Measurements from ENCODE around the gene CAPN11.

CAPN11 gene

DNA sequence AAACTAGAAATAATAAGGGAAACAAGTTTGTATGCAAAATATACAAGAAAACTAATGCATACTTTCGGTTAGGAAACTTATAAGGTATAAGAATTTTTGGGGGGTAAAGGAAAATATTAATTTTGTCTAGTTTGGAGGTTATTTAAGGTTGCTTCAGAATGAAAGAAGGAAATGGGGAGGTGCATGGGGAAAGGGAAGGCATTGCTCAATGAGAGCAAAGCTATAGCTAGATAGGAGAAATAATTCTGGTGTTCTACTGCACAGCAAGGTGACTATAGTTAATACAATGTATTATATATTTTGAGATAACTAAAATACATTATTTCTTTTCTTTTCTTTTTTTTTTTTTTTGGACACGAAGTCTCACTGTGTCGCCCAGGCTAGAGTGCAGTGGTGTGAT lies 52.7 kb downstream of the CAPN11 start:
- Histone ChIP-seq H3K36me3 (replicated peaks; ENCODE audit: low read depth, low read length) (no peaks in the 10 kb centered on the region), H4K20me1 (ENCODE audit: insufficient read depth, low read length) (no peaks in the 10 kb centered on the region), H3K4me1 (ENCODE audit: low read length) (peaks cover 16% of the 10 kb centered on the region), H3K27me3 (ENCODE audit: low read depth, low read length) (no peaks in the 10 kb centered on the region), H3K79me2 (ENCODE audit: low read length) (no peaks in the 10 kb centered on the region), H3K4me3 (ENCODE audit: low read length) (no peak overlapping the region), H3K4me2 (ENCODE audit: low read length) (no peak overlapping the region), H3K27ac (ENCODE audit: low read length) (no peak overlapping the region), H3K9ac (ENCODE audit: low read length) (no peak overlapping the region), H2AFZ (ENCODE audit: low read depth, low read length) (no peak overlapping the region), H3K9me3 (ENCODE audit: insufficient read depth, low read length) (no peaks in the 10 kb centered on the region)
- no peak for TF ChIP-seq EZH2phosphoT487 (IDR thresholded peaks at IDR 0.05; ENCODE audit: low read depth)
- TF ChIP-seq, protein P1, sequence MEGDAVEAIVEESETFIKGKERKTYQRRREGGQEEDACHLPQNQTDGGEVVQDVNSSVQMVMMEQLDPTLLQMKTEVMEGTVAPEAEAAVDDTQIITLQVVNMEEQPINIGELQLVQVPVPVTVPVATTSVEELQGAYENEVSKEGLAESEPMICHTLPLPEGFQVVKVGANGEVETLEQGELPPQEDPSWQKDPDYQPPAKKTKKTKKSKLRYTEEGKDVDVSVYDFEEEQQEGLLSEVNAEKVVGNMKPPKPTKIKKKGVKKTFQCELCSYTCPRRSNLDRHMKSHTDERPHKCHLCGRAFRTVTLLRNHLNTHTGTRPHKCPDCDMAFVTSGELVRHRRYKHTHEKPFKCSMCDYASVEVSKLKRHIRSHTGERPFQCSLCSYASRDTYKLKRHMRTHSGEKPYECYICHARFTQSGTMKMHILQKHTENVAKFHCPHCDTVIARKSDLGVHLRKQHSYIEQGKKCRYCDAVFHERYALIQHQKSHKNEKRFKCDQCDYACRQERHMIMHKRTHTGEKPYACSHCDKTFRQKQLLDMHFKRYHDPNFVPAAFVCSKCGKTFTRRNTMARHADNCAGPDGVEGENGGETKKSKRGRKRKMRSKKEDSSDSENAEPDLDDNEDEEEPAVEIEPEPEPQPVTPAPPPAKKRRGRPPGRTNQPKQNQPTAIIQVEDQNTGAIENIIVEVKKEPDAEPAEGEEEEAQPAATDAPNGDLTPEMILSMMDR (IDR thresholded peaks at IDR 0.05; ENCODE audit: low read depth, low read length) = no peak

DNA sequence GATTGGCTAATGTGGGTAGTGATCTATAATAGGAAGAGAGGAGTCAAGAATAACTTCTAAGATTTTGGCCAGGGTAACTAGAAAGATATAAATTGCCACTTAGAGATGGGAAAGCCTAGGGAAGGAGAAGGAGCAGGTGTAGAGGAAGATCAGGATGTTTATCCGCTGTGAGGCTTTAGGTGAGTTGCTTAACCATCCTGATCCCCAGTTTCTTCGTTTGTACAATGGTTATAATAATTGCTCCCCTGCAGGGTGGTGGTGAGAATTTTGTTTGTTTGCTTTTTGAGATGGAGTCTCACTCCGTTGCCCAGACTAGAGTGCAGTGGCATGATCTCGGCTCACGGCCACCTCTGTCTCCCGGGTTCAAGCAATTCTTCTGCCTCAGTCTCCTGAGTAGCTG lies 55.7 kb downstream of the CAPN11 start:
- Histone ChIP-seq H2AFZ (ENCODE audit: low read depth, low read length) (no peak overlapping the region), H3K4me1 (ENCODE audit: low read length) (peaks cover 24% of the 10 kb centered on the region), H3K36me3 (replicated peaks; ENCODE audit: low read depth, low read length) (no peaks in the 10 kb centered on the region), H3K9me3 (ENCODE audit: insufficient read depth, low read length) (no peaks in the 10 kb centered on the region), H3K79me2 (ENCODE audit: low read length) (no peaks in the 10 kb centered on the region), H3K27ac (ENCODE audit: low read length) (no peak overlapping the region), H3K4me3 (ENCODE audit: low read length) (no peak overlapping the region), H3K9ac (ENCODE audit: low read length) (no peak overlapping the region), H3K27me3 (ENCODE audit: low read depth, low read length) (no peaks in the 10 kb centered on the region), H3K4me2 (ENCODE audit: low read length) (no peak overlapping the region), H4K20me1 (ENCODE audit: insufficient read depth, low read length) (no peaks in the 10 kb centered on the region)
- TF ChIP-seq, protein P1 (IDR thresholded peaks at IDR 0.05; ENCODE audit: low read depth, low read length) = no peak
- no peak for TF ChIP-seq EZH2phosphoT487 (IDR thresholded peaks at IDR 0.05; ENCODE audit: low read depth)

DNA sequence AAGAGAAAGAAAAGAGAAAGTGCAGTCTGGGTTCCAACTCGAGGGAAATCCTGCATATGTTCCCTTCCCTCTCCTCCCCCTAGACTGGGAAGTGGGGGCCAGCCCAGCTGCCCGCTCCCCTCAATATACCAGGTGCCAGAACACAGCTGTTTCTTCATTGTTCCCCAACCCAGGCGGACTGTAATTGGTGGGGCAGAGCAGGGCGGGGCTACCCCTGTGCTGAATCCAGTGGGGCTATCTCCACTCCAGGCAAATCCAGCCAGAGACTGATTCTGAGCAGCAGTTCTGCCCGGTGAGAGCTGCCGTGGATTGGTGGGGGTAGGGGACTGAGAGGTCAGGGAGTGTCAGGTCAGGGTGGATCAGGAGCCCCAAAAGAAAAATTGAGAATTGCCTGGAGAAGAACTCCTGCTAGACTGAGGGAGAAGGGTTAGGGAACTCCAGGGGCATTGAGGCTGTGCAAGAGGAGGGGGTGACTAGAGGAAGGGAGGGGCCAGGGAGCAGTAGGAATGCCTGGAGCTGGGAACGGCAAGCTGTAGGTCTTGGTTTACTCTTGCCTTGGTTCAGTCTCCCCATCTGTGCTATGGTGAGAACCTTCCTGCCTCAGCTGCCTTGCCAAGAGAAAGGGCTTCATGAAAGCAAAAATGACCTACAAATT lies 58.2 kb downstream of the CAPN11 start, which contains the start of gene MYMX:
TSS of gene MYMX (plus strand) at position 250 of the 655 bp plus-strand sequence. CDS start 546 bp downstream, outside the sequence.
- no peak within 1 kb of the TSS for H3K27ac ChIP-seq (ENCODE audit: low read length)
- no peaks in the 10 kb centered on the region for H3K36me3 ChIP-seq (replicated peaks; ENCODE audit: low read depth, low read length)
- no peaks in the 10 kb centered on the region for H3K79me2 ChIP-seq (ENCODE audit: low read length)
- no peak within 1 kb of the TSS for H2AFZ ChIP-seq (ENCODE audit: low read depth, low read length)
- H3K27me3 ChIP-seq (ENCODE audit: low read depth, low read length) = no peaks in the 10 kb centered on the region
- no peaks in the 10 kb centered on the region for H4K20me1 ChIP-seq (ENCODE audit: insufficient read depth, low read length)
- no peak within 1 kb of the TSS for H3K4me3 ChIP-seq (ENCODE audit: low read length)
- H3K9ac ChIP-seq (ENCODE audit: low read length) = no peak within 1 kb of the TSS
- peaks cover 36% of the 10 kb centered on the region for H3K4me1 ChIP-seq (ENCODE audit: low read length)
- H3K4me2 ChIP-seq (ENCODE audit: low read length) = no peak within 1 kb of the TSS; the same call in 1 of the 2 replicates
- no peak for TF ChIP-seq EZH2phosphoT487 (IDR thresholded peaks at IDR 0.05; ENCODE audit: low read depth)
- TF ChIP-seq, protein P1 (IDR thresholded peaks at IDR 0.05; ENCODE audit: low read depth, low read length) = no peak
- no peaks in the 10 kb centered on the region for H3K9me3 ChIP-seq (ENCODE audit: insufficient read depth, low read length)

DNA sequence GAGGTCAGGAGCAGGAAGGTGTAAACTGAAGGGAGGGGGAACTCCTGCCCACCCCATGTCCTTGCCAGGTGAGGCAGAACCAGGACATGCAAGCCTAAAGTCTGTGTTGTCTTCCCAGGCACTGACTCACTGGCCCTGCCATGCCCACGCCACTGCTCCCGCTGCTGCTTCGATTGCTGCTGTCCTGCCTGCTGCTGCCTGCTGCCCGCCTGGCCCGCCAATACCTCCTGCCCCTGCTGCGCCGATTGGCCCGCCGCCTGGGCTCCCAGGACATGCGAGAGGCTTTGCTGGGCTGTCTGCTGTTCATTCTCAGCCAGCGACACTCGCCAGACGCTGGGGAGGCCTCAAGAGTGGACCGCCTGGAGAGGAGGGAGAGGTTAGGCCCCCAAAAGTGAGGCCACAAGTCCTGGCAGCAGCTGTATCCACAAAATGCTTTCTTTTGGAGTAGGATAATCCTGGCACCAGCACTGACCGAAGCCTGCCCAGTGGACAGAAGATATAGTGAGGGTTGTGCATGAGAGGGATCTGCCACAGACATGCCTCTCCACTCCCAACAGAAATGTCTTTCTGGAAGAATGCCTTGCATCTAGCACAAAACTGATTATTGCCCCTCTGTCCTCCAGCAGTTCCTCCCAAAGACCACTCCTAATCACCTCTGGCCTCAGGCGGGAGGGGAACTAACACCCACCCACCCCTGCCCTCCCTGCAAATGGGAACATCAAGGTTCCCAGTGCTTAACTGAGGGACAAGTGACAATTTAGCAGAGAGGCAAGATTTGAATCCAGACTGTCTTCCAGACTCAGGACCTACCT lies 58.9 kb downstream of the CAPN11 start:
- Histone ChIP-seq H2AFZ (ENCODE audit: low read depth, low read length) (no peak overlapping the region), H3K4me2 (ENCODE audit: low read length) (peak overlapping the region; percentile 87; the same call in 1 of the 2 replicates), H3K27me3 (ENCODE audit: low read depth, low read length) (no peaks in the 10 kb centered on the region), H4K20me1 (ENCODE audit: insufficient read depth, low read length) (no peaks in the 10 kb centered on the region), H3K4me3 (ENCODE audit: low read length) (no peak overlapping the region), H3K27ac (ENCODE audit: low read length) (no peak overlapping the region), H3K36me3 (replicated peaks; ENCODE audit: low read depth, low read length) (no peaks in the 10 kb centered on the region), H3K79me2 (ENCODE audit: low read length) (no peaks in the 10 kb centered on the region), H3K9ac (ENCODE audit: low read length) (no peak overlapping the region), H3K9me3 (ENCODE audit: insufficient read depth, low read length) (no peaks in the 10 kb centered on the region), H3K4me1 (ENCODE audit: low read length) (peaks cover 42% of the 10 kb centered on the region)
- TF ChIP-seq EZH2phosphoT487 (IDR thresholded peaks at IDR 0.05; ENCODE audit: low read depth) = no peak
- TF ChIP-seq, protein P1 (IDR thresholded peaks at IDR 0.05; ENCODE audit: low read depth, low read length) = no peak

Data from OCI-LY3 (cell line).